ENCODE results near the gene SIRT2.
"Not testable (repeated sequence)": the region's sequence is repeated elsewhere in the genome, so short reads cannot be mapped to it uniquely, and the experiment has no call there.

SIRT2 gene

DNA sequence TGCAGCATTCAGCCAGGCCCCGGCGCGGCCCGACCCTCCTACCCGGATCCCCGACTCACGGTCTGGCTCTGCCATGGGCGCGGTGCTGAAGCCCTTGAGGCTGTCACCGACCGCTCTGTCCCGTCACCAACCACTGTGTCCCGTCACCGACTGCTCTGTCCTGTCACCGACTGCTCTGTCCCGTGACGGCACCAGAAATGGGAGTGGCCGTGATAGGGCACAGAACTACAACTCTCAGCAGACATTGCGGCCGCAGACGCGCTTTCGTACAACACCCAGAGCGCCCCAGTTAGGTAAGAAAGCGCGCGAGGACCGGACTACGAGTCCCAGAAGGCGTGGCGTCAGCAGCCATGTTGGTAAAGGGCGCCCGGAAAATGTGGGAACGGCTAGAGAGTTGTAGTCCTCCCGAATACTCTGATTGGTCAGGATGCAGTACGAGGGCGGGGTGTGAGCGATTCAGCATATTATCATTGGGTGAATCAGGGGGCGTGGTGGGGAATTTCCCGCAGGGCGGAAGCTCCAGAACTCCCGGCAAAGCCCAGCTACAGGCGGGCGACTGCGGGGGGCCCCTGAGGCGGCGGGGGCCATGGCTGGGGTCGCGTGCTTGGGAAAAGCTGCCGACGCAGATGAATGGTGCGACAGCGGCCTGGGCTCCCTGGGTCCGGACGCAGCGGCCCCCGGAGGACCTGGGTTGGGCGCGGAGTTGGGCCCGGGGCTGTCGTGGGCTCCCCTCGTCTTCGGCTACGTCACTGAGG lies at the start of gene SIRT2, which contains the start of gene NFKBIB:
Gene SIRT2, minus strand, starts transcription at position 172 of the 755 bp plus-strand sequence. Its CDS starts 97 bp downstream, at position 75.
Gene NFKBIB, plus strand, starts transcription at position 523 of the 755 bp plus-strand sequence. Its CDS starts 64 bp downstream, at position 587.
- FAIRE-seq = peak; percentile 99

DNA sequence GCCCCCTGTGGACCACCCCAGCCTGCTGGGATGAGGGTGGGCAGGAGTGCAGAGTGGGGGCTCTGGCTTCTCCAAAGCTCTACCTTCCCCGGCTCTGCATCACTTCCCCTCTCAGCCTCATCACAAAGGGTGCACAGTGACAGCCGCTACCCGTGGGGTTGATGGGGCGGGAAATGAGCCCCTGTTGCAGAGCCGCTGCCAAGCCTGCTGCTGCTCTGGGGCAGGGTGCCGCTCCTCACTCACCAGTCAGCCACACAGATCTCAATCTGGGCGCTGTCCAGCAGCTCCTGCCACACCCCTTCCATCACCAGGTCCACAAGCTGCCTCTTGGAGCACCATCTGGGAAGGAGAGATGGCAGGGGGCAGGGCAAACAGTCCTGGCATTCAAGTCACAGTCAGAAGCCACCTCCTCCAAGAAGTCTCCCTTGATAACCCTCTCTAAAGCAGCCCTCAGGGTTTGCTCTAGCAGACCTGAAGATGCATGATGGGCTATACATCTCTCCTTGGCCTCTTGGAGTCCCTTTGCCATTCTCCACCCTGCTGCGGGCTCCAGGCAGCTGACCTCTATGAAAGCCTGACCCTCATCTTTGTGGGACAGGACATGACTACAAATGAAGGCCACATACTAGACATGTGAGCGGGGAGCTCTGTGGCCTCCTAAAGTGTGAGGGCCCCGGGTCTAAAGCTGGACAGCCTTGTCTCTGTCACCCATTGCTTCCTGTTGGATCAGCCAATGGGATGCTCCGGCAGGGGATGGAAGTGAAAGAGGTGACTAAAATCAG lies 47.0 kb upstream of the SIRT2 start:
- no peak for FAIRE-seq

DNA sequence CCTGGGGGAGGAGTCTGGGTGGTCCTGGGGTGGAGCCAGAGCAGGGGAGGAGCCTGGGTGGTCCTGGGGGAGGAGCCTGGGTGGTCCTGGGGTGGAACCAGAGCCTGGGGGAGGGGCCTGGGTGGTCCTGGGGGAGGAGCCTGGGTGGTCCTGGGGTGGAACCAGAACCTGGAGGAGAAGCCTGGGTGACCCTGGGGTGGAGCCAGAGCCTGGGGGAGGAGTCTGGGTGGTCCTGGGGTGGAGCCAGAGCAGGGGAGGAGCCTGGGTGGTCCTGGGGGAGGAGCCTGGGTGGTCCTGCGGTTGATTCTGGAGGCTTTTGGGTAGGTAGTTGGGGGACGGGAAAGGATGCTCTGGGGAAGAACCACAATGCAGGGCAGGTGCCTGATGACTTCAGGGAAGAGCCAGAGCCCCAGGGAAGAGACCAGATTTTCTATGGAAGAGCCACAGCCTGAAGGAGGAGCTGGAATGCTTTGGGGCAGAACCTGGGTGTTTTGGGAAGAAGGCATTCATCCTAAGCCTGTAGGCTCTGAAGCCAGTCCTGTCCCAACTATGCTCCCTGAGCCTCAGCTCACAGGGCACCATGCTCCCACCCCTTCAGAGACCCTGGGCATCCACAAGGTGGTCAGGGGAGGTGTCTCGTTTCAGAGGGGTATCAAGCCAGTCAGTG lies 46.3 kb upstream of the SIRT2 start:
- FAIRE-seq = no peak

DNA sequence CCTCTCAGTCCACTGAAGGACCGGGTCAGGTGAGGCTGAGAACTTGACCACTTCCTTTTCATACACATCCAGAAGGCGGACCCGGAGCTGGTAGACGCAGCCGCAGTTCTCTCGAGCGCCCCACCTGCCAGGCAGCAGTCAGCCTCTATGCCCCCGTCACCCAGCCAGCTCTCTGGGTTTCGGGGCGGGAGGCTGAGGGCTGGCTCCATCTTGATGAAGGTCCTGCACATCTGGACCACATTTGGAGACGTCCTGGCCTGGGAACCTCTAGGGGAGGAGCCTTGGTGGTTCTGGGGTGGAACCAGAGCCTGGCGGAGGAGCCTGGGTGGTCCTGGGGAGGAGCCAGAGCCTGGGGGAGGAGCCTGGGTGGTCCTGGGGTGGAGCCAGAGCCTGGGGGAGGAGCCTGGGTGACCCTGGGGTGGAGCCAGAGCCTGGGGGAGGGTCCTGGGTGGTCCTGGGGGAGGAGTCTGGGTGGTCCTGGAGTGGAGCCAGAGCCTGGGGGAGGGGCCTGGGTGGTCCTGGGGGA lies 45.6 kb upstream of the SIRT2 start:
- FAIRE-seq = no peak

DNA sequence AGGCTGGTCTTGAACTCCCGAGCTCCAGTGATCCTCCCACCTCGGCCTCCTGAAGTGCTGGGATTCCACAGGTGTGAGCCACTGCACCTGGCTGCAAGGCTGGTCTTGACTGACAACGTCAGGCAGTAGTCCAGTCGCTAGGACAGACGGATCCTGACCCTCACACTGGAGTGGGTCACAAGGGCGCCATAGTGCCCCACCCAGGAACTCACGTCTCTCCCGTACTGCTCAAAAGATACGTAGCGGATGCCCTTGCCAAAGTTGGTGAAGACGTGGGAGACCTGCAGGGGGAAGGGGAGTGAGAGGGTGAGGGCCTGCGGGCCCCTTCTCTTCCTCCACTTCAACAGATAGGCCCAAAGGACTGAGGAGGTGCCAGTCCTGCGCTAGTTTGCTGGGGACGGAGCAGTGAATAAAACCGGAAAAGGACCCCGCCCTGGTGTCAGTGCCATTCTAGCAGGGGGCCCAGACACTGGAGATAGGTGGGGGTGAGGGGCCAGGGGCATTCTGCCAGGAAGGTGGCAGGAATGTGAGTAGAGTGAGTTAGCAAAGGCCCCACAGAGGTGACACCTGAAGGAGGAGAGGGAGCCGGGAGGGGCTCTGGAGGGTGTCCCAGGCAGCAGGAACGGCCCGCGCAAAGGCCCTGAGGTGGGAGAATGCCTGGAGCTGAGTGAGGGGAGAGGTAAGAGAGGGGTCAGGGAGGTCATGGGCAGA lies 43.2 kb upstream of the SIRT2 start:
- FAIRE-seq = no peak

DNA sequence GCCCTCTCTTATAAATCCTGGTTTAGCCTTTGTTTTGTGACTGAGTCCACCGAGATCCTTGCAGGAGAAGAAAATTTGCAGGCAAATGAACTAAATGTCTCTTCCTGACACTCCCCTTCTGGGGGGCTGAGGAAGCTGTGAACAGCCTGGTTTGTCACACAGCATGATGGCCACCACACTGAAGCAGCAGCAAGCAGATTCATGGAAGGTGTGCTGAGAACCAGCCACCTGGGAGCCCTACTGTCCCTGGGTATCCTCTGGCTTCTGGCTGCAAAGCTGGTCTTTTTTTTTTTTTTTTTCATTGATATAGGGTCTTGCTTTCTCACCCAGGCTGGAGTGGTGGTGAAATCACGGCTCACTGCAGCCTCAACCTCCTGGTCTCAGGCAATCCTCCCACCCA lies 42.6 kb upstream of the SIRT2 start:
- FAIRE-seq = no peak

DNA sequence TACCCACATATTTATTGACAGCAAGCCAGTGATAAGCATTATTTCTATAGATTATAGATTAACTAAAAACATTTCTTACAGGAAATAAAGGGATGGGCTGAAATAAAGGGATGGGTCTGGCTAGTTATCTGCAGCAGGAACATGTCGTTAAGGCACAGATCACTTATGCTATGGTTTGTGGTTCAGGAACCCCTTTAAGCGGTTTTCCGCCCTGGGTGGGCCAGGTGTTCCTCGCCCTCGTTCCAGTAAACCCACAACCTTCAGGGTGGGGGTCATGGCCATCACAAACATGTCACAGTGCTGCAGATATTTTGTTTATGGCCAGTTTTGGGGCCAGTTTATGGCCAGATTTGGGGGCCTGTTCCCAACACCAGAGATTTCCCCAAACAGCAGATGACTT lies 42.0 kb upstream of the SIRT2 start:
- not testable (repeated sequence) for FAIRE-seq

DNA sequence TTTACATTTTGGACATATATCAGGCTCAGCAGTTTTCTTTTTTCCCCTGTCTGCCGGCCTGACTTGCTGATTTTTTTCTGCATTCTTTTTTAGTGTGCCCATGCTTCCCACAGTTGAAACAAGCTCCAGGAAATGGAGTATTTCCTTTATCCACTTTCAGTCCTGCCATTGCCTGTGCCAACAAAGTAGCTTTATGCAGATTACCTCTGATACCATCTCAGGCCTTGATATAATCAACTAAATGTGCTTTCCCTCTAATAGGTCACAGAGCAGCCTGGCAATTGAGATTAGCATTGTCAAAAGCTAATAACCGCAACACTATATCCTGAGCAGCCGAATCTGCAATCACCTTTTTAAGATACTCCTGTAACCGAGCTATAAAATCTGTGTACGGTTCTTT lies 40.5 kb upstream of the SIRT2 start:
- no peak for FAIRE-seq

DNA sequence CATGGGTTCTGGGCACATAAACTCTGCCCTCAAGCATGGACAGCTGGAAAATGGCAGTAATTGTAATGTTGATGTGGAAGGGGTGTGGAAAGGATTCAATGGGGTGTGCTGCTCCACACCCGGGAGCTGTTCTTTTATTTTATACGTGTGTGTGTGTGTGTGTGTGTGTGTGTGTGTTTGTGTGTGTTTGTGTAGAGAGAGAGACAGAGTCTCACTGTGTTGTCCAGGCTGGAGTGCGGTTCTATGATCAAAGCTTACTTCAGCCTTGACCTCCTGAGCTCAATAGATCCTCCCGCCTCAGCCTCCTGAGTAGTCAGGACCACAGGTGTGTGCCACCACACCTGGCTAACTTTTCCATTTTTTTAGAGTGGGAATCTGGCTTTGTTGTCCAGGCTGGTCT lies 34.1 kb upstream of the SIRT2 start:
- no peak for FAIRE-seq

DNA sequence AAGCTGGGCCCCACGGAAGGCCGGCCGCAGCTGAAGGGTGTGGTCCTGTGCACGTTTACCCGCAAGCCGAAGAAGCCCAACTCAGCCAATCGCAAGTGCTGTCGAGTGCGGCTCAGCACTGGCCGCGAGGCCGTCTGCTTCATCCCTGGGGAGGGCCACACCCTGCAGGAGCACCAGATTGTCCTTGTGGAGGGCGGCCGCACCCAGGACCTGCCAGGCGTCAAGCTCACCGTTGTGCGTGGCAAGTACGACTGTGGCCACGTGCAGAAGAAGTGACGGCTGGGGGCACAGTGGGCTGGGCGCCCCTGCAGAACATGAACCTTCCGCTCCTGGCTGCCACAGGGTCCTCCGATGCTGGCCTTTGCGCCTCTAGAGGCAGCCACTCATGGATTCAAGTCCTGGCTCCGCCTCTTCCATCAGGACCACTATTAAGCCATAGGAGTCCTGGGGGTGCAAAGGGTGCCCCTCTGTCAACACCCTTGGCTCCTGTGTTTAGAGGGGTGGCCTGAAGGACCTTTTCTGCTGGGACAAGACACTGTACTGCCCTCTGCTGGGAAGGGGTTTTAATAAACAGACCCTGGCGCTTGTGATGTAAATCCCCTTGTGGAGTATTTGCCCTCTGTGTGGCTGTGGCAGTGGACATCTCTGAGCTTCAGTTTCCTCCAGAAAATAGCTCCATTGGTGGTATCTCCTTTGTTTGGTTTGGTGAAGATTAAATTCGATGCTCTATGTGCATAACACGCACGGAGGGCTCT lies 33.2 kb upstream of the SIRT2 start:
- FAIRE-seq = no peak

DNA sequence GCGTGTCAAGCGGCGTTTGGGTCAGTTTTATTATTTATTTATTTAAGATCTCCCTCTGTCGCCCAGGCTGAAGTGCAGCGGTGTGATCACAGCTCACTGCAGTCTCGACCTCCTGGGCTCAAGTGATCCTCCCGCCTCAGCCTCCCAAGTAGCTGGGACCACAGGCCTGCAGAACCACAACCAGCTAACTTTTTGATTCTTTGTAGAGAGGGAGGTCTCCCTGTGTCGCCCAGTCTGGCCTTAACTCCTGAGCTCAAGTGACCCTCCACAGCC lies 32.0 kb upstream of the SIRT2 start:
- FAIRE-seq = no peak

DNA sequence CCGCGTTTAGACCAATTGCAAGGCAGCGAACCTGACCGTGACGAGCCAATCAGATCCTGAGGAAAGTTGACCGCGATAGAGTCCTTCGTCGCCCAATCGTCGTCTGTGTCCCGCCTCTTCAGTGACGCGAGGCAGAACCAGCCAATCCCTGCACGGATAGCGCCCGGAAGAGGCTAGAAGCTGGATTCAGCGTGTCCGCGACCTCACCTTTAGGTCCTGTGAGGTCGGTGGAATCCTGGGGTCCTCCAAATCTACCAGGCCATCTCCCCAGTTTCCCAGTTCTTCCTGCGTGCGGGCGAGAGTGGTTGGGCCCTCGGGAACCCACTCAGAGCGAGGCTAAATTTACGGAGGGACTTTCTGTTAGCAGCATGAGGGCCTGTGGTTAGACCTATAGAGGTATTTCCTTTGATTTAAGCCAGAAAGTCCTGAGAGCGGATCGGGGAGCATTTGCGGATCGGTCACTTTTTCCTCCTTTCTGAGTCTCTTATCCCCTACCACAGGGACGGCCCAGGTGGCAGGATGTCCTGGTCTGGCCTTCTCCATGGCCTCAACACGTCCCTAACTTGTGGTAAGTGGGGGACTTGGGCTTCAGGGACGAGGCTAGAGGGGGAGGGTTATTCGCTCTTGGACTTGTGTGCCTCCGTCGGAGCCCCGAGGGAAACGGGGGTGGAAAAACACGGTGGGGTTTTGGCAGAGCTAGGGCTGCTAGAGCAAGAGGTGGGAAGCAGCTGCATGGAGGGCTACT lies 31.5 kb upstream of the SIRT2 start, which contains the start of gene MRPS12:
Gene MRPS12, plus strand, starts transcription at position 169 of the 745 bp plus-strand sequence. Its CDS starts 351 bp downstream, at position 520.
- peak; percentile 96 for FAIRE-seq

DNA sequence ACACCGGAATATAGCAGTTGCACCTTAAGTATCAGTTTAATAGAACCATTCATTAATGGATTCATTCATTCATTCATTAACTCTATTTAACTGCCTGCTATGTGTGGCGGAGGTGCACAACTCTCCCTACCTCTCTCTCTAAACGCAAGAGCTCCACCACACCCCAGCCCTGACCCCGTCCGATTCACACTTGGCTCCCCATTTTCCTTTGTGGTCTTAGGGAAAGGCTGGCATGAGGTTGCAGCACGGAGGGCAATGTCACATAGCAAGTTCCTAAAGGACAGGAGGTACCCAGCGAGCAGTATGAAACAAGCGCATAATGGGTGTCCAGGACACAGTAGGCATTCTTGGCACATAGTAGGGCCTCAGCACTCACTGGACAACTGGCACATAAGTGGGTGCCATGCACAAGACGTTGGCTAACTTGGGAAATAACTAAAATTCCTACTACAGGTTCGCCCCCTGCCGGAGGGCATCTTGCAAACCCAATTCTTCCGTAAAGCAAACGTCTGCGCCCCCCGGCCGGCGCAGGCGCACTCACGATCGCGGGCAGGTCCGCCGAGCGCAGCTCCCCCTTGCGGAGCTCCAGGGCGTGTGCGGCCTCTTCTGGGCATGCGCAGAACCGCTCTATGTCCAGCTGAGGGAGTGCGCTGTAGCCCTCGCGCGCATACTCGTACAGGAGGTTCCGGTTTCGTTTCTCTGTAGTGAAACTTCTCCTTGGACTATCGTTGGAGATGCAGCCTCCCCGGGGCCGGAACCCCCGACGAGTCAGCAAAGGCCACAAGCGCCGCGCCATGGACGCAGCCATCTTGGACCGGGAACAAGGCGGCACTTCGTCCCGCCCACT lies 30.7 kb upstream of the SIRT2 start, which contains the start of gene SARS2:
Gene SARS2, minus strand, starts transcription at position 835 of the 847 bp plus-strand sequence. Its CDS starts 27 bp downstream, at position 808.
- FAIRE-seq = no peak

DNA sequence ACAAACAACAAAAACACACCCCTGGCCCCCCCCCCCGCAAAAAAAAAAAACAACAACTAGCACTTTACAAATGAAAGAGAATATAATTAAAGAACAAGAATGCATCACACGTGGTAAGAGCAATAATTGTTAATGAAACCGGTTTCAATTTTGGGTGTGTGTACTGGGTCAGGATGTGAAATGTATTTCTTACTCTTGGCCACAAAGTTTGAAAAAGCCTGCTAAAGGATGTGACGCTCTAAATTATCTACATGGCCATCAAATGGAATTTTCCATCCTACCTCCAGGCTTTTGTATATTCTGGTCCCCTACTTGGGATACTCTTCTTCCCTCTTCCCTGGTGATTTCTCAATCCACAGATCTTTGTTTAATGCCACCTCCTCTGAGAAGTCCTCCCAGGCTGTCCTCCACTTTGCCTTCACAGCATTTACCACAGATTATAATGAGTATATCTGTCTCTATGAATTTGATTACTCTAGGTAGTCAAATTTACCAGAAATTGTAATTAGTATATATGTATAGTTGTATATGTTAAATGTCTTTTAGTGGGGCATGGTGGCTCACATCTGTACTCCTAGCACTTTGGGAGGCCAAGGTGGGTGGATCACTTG lies 29.1 kb upstream of the SIRT2 start:
- no peak for FAIRE-seq

DNA sequence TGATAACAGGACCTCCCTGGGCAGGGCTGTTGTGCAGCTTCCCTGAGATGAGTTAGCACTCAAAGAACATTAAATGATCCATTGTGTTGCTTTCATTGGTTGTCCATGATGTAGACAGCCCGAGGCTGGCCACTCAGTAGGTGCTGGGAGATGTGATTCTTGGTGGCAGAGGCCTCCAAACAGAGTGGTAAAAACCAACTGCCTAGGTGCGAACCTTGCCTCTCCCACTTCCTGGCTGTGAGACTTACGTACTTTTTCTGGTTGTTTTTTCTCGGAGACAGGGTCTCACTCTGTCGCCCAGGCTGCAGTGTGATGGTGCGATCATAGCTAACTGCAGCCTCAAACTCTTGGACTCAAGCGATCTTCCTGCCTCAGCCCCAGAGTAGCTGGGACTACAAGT lies 25.0 kb upstream of the SIRT2 start:
- no peak for FAIRE-seq

DNA sequence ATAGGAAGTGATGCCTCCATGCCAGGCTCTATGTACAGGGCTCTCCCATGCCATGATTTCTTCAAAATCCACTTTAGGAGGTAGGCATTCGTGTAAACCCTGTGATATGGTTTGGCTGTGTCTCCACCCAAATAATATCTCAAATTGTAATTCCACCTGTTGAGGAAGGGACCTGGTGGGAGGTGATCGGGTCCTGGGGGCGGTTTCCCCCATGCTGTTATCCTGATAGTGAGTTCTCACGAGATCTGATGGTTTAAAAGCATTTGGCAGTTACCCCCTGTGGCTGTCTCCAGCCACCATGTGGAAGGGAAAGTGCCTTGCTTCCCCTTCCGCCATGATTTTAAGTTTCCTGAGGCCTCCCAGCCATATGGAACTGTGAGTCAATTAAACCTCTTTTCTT lies 23.1 kb upstream of the SIRT2 start:
- FAIRE-seq = no peak

DNA sequence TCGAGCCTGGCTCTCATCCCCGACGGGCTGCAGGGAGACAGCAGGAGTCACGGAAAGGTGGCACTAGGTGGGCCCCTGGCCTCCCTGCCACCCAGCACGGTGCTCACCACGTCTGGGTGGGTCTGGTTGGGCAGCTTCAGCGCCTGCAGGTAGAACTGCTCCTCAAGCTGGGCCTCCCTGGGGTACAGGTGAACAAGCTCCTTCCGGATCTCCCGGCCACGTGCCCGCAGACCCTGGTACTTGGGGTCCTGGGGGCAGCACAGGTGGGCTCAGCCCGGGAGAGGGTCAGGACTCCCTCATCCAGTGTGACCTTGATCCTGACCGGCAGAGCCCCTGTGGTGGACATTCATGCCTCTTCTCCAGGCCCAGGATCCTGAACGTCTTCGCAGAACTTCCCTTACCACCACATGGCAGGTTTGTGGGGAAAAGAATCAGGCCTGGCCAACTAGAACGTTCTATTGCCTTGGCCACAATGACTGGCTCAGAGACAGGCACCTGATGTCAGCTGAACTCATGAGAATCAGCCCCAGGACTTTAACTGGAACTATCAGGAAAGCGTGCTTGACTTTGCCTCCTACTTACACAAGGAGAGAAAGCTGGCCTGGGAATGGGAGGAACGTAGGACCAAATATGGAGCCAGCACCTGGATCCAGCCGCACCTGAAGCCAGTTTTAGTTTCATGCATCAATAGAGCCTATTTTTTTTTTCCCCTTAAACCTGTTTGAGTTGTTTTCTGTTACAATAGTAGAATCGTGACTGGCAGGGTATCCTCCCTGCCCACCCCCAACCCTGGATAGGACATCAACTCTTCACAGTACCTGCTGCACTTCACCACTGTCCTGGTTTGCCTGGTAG lies 22.2 kb upstream of the SIRT2 start:
- no peak for FAIRE-seq

DNA sequence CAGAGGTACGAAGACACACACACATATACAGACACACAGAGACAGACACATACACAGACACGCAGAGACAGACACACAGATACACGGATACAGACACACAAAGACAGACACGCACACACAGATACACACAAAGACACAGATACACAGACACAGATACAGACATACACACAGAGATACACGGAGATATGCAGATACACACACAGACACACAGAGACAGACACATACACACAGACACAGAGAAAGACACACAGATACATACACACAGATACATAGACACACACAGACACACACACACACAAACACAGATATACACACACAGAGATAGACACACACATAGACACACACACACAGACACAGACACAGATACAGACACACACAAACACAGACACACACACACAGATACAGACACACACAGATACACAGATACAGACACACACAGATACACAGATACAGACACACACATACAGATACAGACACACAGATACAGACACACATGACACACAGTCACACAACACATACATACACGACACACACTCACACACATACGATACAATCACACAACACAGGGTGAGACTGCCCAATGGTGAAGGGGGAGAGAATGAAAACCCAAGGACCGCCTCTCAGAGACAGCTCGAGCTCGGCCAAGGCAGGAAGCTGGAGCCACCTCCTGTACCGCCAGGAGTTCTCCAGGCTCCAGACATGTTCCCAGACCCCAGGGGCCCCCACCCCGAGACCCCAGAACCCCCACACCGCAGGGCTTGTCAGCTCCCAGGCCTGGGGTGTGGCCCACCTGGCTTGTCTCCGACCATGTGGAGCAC lies 21.4 kb upstream of the SIRT2 start:
- FAIRE-seq = no peak
